ENCODE measurements around the gene PTH2. TPM values are rescaled to one million over a fixed set of nuclear protein-coding genes. Genes with fewer than 3 reads are reported as not detected.

Gene PTH2
- total and polyA plus RNA-seq, 7 donors: not detected

DNA sequence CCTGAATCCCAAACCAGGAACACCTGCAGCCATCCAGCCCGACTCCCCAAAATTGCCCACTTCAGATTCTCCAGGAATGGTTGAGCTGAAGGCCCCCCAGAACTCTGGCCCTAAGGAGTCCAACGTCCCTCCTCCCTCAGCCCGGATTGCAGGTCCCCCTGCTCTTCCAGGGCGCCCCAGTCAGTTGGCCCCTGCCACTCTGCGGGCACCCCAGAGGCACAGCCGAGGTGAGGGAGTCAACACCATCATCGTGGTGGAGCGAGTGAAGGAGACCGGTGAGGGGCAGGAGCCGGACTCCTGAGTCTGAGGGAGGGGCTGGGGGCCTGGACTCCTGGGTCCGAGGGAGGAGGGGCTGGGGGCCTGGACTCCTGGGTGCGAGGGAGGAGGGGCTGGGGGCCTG is 4.1 kb upstream of the PTH2 start:
- H3K4me3 ChIP-seq: no peak overlapping the region
- intact Hi-C loops (cut with DNase I): no loop called here
- DNase-seq: no peak
- H3K27me3 ChIP-seq (ENCODE audit: insufficient read depth in 3 of 3, low read length in 2 of 3): peaks cover 0 to 97% (median 65%) of the 10 kb centered on the region in 3 donors
- H3K36me3 ChIP-seq (ENCODE audit: insufficient read depth in 1 of 2, low read depth in 1 of 2): no peaks in the 10 kb centered on the region
- ATAC-seq: no peak
- no peak overlapping the region for H3K27ac ChIP-seq
- WGBS, 3 donors: 38 to 47% (median 44%) methylated on average over 12 of the region's 12 CpGs
- peaks cover 19% of the 10 kb centered on the region for H3K4me1 ChIP-seq
- H3K9me3 ChIP-seq: no peaks in the 10 kb centered on the region
- TF ChIP-seq, protein P1, sequence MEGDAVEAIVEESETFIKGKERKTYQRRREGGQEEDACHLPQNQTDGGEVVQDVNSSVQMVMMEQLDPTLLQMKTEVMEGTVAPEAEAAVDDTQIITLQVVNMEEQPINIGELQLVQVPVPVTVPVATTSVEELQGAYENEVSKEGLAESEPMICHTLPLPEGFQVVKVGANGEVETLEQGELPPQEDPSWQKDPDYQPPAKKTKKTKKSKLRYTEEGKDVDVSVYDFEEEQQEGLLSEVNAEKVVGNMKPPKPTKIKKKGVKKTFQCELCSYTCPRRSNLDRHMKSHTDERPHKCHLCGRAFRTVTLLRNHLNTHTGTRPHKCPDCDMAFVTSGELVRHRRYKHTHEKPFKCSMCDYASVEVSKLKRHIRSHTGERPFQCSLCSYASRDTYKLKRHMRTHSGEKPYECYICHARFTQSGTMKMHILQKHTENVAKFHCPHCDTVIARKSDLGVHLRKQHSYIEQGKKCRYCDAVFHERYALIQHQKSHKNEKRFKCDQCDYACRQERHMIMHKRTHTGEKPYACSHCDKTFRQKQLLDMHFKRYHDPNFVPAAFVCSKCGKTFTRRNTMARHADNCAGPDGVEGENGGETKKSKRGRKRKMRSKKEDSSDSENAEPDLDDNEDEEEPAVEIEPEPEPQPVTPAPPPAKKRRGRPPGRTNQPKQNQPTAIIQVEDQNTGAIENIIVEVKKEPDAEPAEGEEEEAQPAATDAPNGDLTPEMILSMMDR (IDR thresholded peaks at IDR 0.05): no peak

DNA sequence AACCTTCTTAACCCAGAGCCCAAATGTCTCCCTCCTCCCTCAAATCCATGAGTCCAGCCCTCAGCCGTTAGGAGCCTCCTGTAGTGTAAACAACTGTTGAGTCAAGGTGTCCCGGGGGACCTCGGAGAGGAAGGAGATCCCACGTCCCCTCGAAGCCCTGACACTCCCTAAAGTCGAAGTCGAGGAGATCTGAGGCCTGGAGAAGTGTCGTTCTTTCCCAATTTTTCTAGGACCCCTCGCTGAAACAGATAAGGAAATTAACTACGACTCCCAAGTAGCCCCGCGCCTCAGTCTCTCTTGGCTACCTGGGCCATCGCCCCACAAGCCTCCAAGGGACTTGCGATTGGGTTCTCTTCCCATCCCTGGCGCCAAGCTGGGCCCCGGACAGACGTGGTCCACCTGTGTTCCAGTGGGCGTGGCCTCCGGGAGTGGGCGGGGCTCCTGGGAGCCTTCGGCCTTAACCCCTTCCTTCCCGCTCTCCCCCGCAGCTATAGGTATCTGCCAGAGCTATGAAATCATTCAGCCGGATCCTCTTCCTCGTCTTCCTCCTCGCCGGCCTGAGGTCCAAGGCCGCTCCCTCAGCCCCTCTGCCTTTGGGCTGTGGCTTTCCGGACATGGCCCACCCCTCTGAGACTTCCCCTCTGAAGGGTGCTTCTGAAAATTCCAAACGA is 2.8 kb upstream of the PTH2 start:
- Histone ChIP-seq H3K4me3 (no peak overlapping the region), H3K27ac (no peak overlapping the region), H3K9me3 (no peaks in the 10 kb centered on the region), H3K4me1 (peaks cover 25% of the 10 kb centered on the region), H3K27me3 (ENCODE audit: insufficient read depth in 3 of 3, low read length in 2 of 3) (peaks cover 0 to 97% (median 63%) of the 10 kb centered on the region in 3 donors), H3K36me3 (ENCODE audit: insufficient read depth in 1 of 2, low read depth in 1 of 2) (no peaks in the 10 kb centered on the region)
- no peak for DNase-seq
- intact Hi-C loops (cut with DNase I): no loop called here
- 3 to 4% (median 4%) methylated on average over 27 to 30 of the region's 30 CpGs for WGBS, 3 donors
- TF ChIP-seq, protein P1 (IDR thresholded peaks at IDR 0.05): no peak
- ATAC-seq: no peak

DNA sequence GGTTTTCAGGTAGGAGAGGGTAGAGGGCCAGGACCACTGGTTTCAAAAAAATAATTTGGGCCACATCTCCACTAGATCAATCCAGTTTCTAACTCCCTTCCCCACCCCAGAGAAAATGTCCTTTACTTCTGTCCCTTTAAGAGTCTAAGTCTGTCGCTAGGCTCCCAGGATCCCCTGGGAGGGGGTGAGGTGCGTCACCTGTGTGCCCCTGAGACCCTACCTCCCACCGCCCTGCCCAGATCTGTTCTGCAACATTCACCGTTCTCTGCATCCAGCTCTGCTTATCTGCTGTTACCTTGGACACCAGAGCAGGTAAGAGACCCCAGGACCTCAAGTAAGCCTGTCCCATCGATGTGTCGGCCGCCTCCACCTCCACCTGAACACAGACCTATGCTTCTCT is 1.9 kb upstream of the PTH2 start, which contains the start of gene GFY:
Gene GFY, plus strand, starts transcription at position 211 of the 400 bp plus-strand sequence. CDS start 1,043 bp downstream, outside the sequence.
- no peak within 1 kb of the TSS for H3K27ac ChIP-seq
- H3K36me3 ChIP-seq (ENCODE audit: insufficient read depth in 1 of 2, low read depth in 1 of 2): no peaks in the 10 kb centered on the region
- no peaks in the 10 kb centered on the region for H3K9me3 ChIP-seq
- TF ChIP-seq, protein P1 (IDR thresholded peaks at IDR 0.05): no peak
- H3K4me1 ChIP-seq: peaks cover 28% of the 10 kb centered on the region
- DNase-seq (no peak), ATAC-seq (no peak)
- intact Hi-C loops (cut with DNase I): no loop called here
- peaks cover 0 to 97% (median 62%) of the 10 kb centered on the region in 3 donors for H3K27me3 ChIP-seq (ENCODE audit: insufficient read depth in 3 of 3, low read length in 2 of 3)
- 46 to 51% (median 49%) methylated on average over 7 of the region's 7 CpGs for WGBS, 3 donors
- no peak within 1 kb of the TSS for H3K4me3 ChIP-seq

DNA sequence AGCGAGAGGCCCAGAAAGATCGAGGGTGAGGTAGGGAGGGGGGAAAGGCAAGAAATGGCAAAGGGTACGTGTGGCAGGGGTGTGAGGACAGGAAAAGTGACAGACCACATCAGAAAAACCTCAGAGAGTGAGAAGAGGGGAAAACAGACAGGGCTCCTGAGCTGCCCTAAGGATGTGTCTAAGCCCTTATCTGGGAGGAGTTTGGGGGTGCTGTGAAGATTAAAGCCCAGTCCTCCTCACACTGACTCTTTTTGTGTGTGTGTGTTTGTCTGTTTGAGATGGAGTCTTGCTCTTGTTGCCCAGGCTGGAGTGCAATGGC is 703 bp upstream of the PTH2 start:
- H3K27ac ChIP-seq: no peak overlapping the region
- no peaks in the 10 kb centered on the region for H3K9me3 ChIP-seq
- TF ChIP-seq, protein P1 (IDR thresholded peaks at IDR 0.05): no peak
- ATAC-seq: no peak
- peaks cover 0 to 98% (median 59%) of the 10 kb centered on the region in 3 donors for H3K27me3 ChIP-seq (ENCODE audit: insufficient read depth in 3 of 3, low read length in 2 of 3)
- no peaks in the 10 kb centered on the region for H3K36me3 ChIP-seq (ENCODE audit: insufficient read depth in 1 of 2, low read depth in 1 of 2)
- no peak overlapping the region for H3K4me3 ChIP-seq
- WGBS, 3 donors: 6 to 13% (median 10%) methylated on average over 3 of the region's 3 CpGs
- intact Hi-C loops (cut with DNase I): no loop called here
- DNase-seq: no peak
- peaks cover 28% of the 10 kb centered on the region for H3K4me1 ChIP-seq

Measured in psoas muscle (tissue), 8 donors.